Non-pigmented ciliary epithelial cell (primary cell): Measurements from ENCODE around the gene TRIM17.

ENCODE experiments used
- DNase-seq: peaks from one replicate; pipeline ENCODE4 v3.0.0-alpha.2; 2010; ENCODE audit warnings: low read depth

The TRIM17 gene

GRCh38 chr1:228366866-228367741, 49.6 kb downstream of the TRIM17 start:
- DNase-seq: no peak

DNA sequence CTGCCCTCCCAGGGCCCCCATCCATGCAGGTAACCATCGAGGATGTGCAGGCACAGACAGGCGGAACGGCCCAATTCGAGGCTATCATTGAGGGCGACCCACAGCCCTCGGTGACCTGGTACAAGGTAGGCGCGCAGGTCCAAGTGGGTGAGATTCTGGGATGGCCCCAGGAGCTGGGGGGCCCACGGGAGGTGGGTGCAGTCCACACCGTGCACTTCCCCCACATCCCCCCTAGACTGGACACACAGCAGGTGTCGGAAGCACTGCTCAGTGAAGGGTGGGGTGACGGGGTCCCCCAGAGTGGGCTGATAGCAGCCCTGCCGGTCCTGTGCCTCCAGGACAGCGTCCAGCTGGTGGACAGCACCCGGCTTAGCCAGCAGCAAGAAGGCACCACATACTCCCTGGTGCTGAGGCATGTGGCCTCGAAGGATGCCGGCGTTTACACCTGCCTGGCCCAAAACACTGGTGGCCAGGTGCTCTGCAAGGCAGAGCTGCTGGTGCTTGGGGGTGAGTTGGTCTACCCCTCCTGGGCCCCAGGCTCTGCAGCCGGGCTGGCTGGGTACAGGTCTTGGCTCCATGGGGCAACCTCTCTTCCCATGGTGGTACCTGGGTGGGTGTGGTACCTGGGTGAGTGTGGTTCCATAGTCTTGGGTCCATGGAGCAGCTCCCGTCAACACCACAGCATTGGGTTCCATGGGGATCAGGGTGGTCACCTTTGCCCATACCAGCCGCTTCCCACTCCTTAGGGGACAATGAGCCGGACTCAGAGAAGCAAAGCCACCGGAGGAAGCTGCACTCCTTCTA, 50.4 kb downstream of the TRIM17 start:
- DNase-seq: no peak

- DNase-seq: no peak
Observed at GRCh38 chr1:228365271-228366061, 51.2 kb downstream of the TRIM17 start.

DNA sequence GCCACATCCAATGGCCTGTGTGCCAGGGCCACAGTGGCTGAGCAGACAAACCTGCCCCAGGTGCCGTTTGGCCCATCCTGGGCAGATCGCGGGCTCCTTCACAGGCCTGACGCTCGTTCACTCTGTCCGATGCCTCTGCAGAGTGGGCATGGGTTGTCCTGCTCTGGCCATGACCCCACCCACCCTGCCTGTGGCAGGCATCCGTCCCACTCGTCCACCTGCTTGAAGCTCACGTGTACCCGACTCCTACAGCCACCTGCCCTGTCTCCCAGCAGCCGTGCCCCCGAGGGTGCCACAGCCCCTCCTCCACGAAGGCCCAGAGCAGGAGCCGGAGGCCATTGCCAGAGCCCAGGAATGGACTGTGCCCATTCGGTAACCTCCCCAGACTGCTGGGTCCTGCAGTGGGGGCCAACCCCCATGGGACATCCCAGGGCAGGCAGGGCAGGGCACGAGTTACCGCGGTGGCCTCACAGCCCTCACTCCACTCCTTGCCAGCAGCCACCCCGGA, 51.9 kb downstream of the TRIM17 start:
- no peak for DNase-seq

GRCh38 chr1:228364068-228364705, 52.5 kb downstream of the TRIM17 start:
- no peak for DNase-seq

GRCh38 chr1:228363686-228364067, 53.0 kb downstream of the TRIM17 start:
- DNase-seq: no peak

DNA sequence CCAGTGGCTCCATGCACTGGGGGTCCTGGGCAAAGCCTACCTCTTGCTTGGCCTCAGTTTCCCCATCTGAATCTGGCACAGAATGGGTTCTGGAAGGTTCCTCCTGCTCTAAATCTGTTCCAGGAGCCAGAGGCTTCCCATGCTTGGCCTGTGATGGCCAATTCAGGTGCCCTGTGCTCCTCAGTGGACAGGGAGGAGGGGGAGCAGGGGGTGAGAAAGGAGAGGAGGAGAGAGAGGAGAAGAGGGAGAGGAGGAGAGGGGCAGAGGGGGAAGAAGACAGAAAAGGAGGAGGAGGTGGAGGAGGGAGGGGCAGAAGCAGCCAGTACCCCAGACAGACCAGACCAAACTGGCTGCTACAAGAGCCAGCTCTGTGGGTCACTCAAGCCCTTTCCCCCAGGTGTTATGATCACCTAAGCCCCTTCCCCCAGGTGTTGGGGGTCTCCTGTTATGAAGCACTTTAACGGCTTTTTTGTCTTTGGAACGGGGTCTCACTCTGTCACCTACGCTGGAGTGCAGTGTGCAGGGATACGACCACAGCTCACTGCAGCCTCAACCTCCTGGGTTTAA, 53.7 kb downstream of the TRIM17 start:
- no peak for DNase-seq

- DNase-seq: no peak
Observed at GRCh38 chr1:228362141-228362883, 54.3 kb downstream of the TRIM17 start.

GRCh38 chr1:228361314-228362140, 55.1 kb downstream of the TRIM17 start:
- no peak for DNase-seq

- DNase-seq: no peak
Observed at GRCh38 chr1:228360533-228361313, 55.9 kb downstream of the TRIM17 start.

DNA sequence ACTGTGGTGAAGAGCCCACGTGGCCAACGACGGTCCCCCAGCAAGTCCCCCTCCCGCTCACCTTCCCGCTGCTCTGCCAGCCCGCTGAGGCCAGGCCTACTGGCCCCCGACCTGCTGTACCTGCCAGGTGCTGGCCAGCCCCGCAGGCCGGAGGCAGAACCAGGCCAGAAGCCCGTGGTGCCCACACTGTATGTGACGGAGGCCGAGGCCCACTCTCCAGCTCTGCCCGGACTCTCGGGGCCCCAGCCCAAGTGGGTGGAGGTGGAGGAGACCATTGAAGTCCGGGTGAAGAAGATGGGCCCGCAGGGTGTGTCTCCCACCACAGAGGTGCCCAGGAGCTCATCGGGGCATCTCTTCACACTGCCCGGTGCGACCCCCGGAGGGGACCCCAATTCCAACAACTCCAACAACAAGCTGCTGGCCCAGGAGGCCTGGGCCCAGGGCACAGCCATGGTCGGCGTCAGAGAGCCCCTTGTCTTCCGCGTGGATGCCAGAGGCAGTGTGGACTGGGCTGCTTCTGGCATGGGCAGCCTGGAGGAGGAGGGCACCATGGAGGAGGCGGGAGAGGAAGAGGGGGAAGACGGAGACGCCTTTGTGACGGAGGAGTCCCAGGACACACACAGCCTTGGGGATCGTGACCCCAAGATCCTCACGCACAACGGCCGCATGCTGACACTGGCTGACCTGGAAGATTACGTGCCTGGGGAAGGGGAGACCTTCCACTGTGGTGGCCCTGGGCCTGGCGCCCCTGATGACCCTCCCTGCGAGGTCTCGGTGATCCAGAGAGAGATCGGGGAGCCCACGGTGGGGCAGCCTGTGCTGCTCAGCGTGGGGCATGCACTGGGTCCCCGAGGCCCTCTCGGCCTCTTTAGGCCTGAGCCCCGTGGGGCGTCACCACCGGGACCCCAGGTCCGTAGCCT, 56.8 kb downstream of the TRIM17 start:
- DNase-seq: no peak

DNA sequence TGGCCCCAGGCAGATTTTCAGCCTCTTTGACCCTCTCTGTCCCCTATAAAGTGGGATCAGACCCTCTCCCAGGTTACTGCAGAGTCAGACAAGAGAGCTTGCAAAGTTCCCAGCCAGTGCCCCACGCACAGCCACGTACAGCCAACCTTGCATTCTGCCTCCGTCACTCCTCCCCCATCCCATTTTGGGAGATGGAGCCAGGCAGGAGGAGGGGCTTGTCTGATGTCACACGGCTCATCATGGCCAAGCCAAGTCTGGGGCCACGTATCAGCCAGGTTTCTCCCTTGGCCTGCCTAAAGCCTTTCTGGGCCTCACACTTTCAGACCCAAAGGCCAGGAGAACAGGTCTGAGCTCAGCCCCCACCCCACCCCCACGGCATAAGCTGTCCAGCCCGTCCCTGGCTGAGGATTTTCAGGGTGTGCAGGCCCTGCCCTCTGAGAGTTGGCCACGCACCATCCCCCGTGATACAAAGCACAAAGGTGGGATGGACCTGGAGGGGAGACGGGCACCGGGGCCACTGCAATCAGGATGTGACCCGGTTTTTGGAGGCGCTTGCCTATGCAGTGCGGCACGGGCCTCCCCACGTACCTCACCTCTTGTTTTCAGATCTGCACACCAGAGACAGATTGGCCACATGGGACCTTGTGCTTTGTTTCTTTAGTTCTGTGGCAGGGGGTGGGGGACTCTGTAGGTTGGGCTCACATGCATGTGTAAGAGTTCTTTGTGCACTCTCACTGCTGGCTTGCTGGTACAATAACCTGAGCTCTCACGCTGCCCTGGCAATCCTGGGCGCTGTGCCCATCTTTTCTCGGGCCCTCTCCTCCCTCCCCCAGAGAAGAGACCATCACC, 57.7 kb downstream of the TRIM17 start:
- DNase-seq: no peak

- no peak for DNase-seq
Observed at GRCh38 chr1:228358039-228358763, 58.5 kb downstream of the TRIM17 start.
